ENCODE measurements around the gene ITPR3.
A peak's percentile ranks its signal among the peaks of the same experiment; 100 is the strongest.

Gene ITPR3

GRCh38 chr6:33664506-33665057 is 43.5 kb downstream of the ITPR3 start:
- no peak for DNase-seq (ENCODE audit: low read depth in 1 of 2, low spot score in 1 of 2)

- DNase-seq (ENCODE audit: low read depth in 1 of 2, low spot score in 1 of 2), result no peak
These were observed 44.8 kb downstream of the ITPR3 start for GRCh38 chr6:33665957-33666356.

- no peak for DNase-seq (ENCODE audit: low read depth in 1 of 2, low spot score in 1 of 2)
These were observed 46.0 kb downstream of the ITPR3 start for GRCh38 chr6:33667072-33667471.

DNA sequence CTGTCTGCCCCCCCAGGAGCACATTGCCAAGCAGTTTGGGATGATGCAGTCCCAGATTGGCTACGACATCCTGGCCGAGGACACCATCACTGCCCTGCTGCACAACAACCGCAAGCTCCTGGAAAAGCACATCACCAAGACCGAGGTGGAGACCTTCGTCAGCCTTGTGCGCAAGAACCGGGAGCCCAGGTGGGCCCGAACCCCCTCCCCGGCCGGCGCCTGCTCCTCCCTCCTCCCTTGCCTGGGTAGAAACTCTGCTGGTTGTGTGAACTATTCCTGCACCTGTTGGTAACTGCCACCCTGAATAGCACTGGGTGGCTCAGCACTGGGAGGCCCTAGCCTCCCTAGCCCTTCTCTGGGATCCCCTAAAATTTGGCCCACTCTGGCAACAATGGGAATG is 46.7 kb downstream of the ITPR3 start:
- no peak for DNase-seq (ENCODE audit: low read depth in 1 of 2, low spot score in 1 of 2)

DNA sequence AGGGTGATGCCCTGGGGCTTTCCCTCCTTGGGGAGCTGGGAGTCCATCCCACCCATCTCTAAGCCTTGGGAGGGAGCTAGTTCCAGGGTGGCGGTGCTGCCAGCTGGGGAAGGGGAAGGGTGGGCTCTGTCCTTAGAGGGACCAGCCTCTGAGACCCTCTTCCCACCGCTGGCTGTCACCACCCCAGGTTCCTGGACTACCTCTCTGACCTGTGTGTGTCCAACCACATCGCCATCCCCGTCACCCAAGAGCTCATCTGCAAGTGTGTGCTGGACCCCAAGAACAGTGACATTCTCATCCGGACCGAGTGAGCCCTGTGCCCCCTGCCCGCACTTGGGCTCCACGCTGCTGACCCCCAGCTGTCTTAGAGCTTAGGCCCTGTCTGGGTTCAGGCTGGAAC is 47.2 kb downstream of the ITPR3 start:
- DNase-seq (ENCODE audit: low read depth in 1 of 2, low spot score in 1 of 2), result no peak

- peak; percentile 19 to 47 for DNase-seq (ENCODE audit: low read depth in 1 of 2, low spot score in 1 of 2)
These were observed 47.8 kb downstream of the ITPR3 start for GRCh38 chr6:33668914-33669313.

DNA sequence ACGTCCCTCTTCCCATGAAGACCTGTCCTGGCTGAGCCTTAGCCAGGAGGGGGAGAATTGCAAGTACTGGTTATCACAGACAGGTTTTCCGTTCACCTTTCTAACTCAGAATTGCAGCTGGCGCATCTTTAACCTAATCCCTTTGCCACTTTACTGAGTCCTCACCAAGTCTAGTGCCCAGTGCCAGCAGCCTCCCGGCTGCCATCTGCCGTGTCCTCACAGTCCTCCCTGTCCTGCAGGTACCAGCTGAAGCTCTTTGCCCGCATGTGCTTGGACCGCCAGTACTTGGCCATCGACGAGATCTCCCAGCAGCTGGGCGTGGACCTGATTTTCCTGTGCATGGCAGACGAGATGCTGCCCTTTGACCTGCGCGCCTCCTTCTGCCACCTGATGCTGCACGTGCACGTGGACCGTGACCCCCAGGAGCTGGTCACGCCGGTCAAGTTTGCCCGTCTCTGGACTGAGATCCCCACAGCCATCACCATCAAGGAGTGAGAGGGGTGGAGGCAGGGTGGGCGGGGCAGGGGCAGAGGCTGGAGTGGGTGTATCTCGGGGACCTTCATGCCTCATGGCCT is 49.1 kb downstream of the ITPR3 start:
- no peak for DNase-seq (ENCODE audit: low read depth in 1 of 2, low spot score in 1 of 2)

DNA sequence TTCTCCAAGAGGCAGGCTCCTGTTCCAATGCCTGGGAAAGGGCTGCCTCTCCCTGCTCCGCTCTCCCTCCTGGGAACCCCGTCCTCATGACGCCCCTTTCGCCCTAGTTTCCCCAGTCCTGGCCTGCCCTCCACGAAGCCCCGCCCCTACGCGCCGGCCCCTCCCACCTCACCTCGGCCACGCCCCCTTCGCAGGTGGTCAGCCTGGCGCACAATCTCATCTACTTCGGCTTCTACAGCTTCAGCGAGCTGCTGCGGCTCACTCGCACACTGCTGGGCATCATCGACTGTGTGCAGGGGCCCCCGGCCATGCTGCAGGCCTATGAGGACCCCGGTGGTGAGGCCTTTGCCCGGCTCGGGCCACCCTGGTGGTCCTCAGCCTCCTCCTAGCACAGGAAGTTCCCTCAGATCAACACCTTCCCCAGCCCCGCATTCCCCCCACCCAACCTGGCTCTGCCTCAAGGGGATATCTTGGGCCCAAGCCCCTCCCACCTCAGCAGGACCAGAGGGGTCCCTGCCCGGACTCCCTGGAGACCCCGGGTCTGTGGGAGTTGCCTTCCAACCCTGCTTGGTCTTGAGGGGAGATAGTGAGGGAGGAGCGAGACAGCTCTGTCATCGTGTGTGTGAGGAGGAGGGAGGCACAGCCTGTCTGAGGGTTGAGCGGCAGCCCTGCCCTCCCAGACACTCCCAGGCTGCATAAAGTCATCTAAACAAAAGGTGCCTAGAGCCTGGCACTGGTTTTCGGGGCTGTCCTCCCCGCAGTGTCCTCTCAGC is 50.0 kb downstream of the ITPR3 start:
- no peak for DNase-seq (ENCODE audit: low read depth in 1 of 2, low spot score in 1 of 2)

DNA sequence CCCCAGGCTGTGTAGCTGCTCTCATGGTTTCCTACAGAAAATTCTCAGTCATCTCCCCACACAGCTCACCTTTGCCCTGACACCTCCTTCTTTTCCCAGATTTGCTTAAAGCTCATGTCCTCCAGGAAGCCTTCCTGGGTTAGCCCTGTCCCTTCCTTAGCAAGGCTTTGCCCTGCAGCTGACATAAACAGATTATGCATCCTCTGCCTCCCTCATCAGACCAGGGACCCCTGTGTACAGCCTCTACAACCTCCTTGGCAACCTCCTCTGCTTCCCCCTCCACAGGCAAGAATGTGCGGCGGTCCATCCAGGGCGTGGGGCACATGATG is 50.6 kb downstream of the ITPR3 start:
- no peak for DNase-seq (ENCODE audit: low read depth in 1 of 2, low spot score in 1 of 2)

DNA sequence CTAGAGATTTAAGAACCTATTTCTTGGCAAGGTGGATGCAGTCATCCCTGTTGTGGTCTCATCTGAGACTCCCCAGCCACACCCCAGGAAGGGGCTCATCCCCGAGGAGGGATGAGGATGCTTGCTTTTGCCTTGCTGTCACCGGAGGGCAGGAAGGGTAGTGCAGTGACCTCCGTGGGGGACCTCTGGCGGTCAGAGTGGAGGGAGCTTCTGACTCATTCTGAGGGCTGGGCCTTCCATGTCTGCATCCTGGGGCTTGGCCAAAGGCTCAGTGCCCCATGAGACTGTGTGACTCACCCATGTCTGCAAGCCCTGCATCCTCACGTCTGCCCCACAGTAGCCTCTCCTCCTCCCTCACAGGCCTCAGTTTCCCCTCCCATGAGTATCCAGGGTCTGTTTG is 51.7 kb downstream of the ITPR3 start:
- no peak for DNase-seq (ENCODE audit: low read depth in 1 of 2, low spot score in 1 of 2)

DNA sequence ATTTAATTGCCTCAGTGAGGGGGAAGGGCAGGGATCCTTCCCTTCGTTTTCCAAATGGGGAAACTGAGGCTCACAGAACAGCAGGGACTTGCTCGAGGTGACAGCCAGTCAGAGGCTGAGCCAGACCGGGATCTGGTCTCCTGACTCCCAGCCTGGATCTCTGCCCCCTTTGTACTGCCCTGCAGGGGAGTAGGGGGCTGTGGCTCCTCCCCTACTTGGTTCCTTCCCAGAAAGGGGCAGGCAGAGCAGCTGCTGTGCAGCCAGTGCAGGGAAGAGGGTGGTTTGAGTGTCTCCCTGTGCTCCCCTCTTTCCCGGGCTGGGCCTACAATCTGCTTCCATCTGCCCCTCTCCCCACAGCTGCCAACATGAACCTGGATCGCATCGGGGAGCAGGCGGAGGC is 52.7 kb downstream of the ITPR3 start:
- DNase-seq (ENCODE audit: low read depth in 1 of 2, low spot score in 1 of 2), result no peak

DNA sequence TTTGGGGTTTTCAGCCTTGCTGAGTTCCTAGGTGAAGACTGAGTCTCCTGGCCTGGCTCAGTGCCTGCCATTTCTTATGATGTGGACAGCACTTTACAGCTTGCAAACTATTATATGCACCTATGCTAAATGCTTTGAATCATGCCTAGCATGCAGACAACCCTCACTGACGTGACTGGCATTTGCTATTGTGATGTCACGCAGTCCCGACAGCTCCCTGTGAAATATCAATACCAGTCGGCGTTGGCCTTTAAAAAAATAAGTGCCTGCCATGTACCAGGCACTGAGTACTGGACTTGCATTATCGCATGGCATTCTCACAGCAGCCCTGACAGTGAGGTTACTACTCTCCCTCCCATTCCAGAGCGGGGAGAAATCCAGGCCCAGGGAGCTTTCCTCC is 54.8 kb downstream of the ITPR3 start:
- no peak for DNase-seq (ENCODE audit: low read depth in 1 of 2, low spot score in 1 of 2)

- DNase-seq (ENCODE audit: low read depth in 1 of 2, low spot score in 1 of 2), result no peak
These were observed 55.5 kb downstream of the ITPR3 start for GRCh38 chr6:33676416-33677142.

GRCh38 chr6:33677143-33677660 is 56.1 kb downstream of the ITPR3 start:
- no peak for DNase-seq (ENCODE audit: low read depth in 1 of 2, low spot score in 1 of 2)

DNA sequence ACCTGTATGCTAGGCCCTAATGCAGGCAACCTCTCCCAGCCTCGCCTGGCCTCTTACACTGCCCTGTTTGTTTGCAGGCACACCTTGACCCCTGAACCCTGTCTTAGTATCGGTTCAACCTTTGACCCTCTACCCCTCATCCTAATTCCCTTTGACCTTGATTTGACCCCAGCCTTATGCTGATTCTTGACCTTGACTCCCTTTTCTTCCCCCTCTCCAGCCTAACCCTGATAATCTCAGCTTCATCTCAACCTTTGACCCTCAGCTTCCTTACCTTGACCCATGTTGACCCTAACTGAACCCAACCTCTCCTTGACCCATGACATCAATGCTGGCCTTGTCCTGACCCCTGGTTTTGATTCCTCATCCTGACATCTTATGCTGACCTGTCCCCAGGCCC is 56.6 kb downstream of the ITPR3 start:
- no peak for DNase-seq (ENCODE audit: low read depth in 1 of 2, low spot score in 1 of 2)

DNA sequence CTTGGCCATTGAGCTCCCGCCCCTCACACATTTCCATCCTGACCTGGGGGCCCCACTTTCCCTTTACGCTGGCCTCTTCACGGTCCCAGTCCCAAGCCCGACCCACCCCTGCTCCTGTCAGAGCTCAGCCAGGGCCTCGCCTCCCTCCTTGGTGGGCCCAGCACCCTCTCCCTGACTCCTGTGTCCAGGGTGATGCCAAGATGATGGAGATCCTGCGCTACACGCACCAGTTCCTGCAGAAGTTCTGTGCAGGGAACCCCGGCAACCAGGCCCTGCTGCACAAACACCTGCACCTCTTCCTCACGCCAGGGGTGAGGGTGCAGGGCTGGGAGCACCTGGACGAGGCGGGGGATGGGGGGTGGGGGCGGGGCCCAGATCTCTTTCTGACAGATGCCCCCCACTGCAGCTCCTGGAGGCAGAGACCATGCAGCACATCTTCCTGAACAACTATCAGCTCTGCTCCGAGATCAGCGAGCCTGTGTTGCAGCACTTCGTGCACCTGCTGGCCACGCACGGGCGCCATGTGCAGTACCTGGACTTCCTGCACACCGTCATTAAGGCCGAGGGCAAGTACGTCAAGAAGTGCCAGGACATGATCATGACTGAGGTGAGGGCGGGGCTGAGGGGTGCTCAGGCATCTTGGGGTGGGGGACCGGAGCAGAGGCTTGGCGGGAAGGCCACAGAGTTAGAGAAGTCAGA is 57.3 kb downstream of the ITPR3 start:
- no peak for DNase-seq (ENCODE audit: low read depth in 1 of 2, low spot score in 1 of 2)

- no peak for DNase-seq (ENCODE audit: low read depth in 1 of 2, low spot score in 1 of 2)
These were observed 57.9 kb downstream of the ITPR3 start for GRCh38 chr6:33678932-33679490.

- DNase-seq (ENCODE audit: low read depth in 1 of 2, low spot score in 1 of 2), result no peak
These were observed 58.6 kb downstream of the ITPR3 start for GRCh38 chr6:33679761-33680160.

DNA sequence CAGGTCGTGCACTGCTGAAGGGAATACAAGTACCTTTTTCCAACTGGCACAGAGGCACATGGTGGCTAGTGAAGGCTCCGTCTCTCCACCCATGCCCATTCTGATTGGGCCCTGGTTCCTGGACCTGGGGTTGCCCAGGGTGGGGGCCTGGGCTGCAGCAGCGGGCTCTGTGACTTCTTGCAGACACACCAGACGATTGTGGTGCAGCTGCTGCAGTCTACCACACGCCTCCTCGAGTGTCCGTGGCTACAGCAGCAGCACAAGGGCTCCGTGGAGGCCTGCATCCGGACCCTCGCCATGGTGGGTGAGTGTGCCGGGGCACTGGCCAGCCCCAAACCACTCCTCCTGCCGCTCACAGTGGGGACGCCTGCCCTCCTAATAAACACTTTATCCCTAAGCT is 61.2 kb downstream of the ITPR3 start:
- DNase-seq (ENCODE audit: low read depth in 1 of 2, low spot score in 1 of 2), result no peak

DNA sequence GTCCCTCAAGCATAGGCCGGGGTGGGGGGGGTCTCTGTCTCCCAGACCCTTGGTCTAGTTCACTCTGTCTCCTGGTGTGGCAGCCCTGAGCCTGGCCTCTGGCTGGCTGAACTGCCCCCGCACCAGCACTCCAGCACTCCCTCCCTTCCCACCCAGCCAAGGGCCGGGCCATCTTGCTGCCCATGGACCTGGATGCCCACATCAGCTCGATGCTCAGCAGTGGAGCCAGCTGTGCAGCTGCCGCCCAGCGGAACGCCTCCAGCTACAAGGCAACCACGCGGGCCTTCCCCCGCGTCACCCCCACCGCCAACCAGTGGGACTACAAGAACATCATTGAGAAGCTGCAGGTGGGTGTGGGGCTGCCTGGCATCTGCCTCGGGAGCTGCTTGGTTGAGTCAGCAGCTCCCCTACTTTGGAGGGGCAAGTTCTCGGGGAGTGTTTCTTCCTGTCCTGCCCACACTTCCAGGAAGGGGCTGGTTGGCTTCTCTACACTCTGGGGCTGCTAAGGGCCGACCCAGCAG is 62.0 kb downstream of the ITPR3 start:
- DNase-seq (ENCODE audit: low read depth in 1 of 2, low spot score in 1 of 2), result no peak

Data from activated T-helper 1 cell treated with anti-CD3 and anti-CD28 coated beads, Interleukin-2, amount 50 U/mL, for 16 hours (primary cell).